Testis (tissue), 2 donors: Measurements from ENCODE around the gene TM4SF4.

Experiments used
- POLR2A ChIP-seq: fragments of 450-650 bp; IDR thresholded peaks from one replicate; pipeline ENCODE4 v1.6.1; 2017; ENCODE audit warnings: antibody characterized with exemption, mild to moderate bottlenecking, moderate library complexity
- TF ChIP-seq, protein P1 (sequence below), 3 experiments: fragments of 450-650 bp in 2 of 3; fragments of 200-600 bp in 1 of 3; sonication (generic) in 1 of 3; IDR thresholded peaks; one replicate each; pipeline ENCODE4 v1.5.1; 2016 to 2019; ENCODE audit warnings: antibody characterized with exemption in 3 of 3, mild to moderate bottlenecking in 2 of 3, moderate library complexity in 1 of 3

DNA sequence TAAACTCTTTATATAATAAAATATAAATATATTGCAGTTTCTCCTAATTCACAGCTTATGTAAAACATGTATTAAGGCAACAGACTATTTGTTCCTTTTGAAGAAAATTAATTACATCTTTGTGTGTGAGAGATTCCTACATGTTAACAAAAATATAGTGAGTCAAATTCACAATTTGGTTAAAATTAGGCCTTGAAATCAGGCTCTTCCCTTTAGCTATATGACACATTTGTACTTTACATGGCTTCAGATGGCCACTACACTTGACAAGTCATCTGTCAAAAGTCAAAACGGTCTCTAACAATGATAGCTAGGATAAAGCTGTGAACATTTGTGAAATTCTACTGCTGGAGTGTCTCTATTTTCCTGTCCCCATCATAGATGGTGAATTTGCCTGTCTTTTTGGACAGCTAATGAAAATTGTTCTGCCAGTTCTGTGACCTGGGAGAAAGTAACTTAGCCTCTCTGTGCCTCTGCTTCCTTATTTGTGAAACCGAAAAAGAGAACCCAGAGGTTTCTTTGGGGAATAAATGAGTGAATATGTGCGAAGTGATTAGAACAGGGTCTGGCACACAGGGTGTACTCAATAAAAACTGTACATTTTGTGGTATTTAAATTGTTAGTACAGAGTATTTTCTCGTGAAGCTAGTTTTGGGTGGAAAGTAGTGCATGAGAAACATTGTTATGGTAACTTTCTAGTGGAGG lies 23.6 kb downstream of the TM4SF4 start:
- TF ChIP-seq, protein P1, sequence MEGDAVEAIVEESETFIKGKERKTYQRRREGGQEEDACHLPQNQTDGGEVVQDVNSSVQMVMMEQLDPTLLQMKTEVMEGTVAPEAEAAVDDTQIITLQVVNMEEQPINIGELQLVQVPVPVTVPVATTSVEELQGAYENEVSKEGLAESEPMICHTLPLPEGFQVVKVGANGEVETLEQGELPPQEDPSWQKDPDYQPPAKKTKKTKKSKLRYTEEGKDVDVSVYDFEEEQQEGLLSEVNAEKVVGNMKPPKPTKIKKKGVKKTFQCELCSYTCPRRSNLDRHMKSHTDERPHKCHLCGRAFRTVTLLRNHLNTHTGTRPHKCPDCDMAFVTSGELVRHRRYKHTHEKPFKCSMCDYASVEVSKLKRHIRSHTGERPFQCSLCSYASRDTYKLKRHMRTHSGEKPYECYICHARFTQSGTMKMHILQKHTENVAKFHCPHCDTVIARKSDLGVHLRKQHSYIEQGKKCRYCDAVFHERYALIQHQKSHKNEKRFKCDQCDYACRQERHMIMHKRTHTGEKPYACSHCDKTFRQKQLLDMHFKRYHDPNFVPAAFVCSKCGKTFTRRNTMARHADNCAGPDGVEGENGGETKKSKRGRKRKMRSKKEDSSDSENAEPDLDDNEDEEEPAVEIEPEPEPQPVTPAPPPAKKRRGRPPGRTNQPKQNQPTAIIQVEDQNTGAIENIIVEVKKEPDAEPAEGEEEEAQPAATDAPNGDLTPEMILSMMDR (IDR thresholded peaks at IDR 0.05), result no peak
- no peak for TF ChIP-seq POLR2A
